ENCODE results near the gene ERCC3. TPM values are rescaled to one million over a fixed set of nuclear protein-coding genes. Genes with fewer than 3 reads are reported as not detected.
A peak's percentile ranks its signal among the peaks of the same experiment; 100 is the strongest.

The ERCC3 gene
- total RNA-seq, 4 donors from 2014 or later: 25.9 to 293 (median 57.8) TPM

- Histone ChIP-seq H3K36me3 (peaks cover 0 to 84% (median 0%) of the 10 kb centered on the region in 3 donors), H3K4me3 (no peak overlapping the region), H3K27ac (no peak overlapping the region), H3K27me3 (no peaks in the 10 kb centered on the region), H3K4me1 (no peaks in the 10 kb centered on the region), H3K9me3 (no peaks in the 10 kb centered on the region)
- no peak for DNase-seq
- TF ChIP-seq CTCF (IDR thresholded peaks at IDR 0.05) (no peak), POLR2A (IDR thresholded peaks at IDR 0.05) (no peak)
Observed at GRCh38 chr2:127326289-127326945, 32.5 kb upstream of the ERCC3 start.

GRCh38 chr2:127324635-127325034 is 30.7 kb upstream of the ERCC3 start:
- no peaks in the 10 kb centered on the region for H3K27me3 ChIP-seq
- TF ChIP-seq POLR2A (IDR thresholded peaks at IDR 0.05) (no peak), CTCF (IDR thresholded peaks at IDR 0.05) (peak in 4 of 6 experiments; percentile 47 to 64 (median 57))
- no peaks in the 10 kb centered on the region for H3K4me1 ChIP-seq
- no peaks in the 10 kb centered on the region for H3K9me3 ChIP-seq
- H3K4me3 ChIP-seq: no peak overlapping the region
- no peak for DNase-seq
- H3K27ac ChIP-seq: no peak overlapping the region
- H3K36me3 ChIP-seq: peaks cover 0 to 87% (median 0%) of the 10 kb centered on the region in 3 donors

GRCh38 chr2:127321303-127321702 is 27.4 kb upstream of the ERCC3 start:
- Histone ChIP-seq H3K36me3 (peaks cover 0 to 92% (median 0%) of the 10 kb centered on the region in 3 donors), H3K9me3 (no peaks in the 10 kb centered on the region), H3K27me3 (no peaks in the 10 kb centered on the region), H3K27ac (no peak overlapping the region), H3K4me1 (no peaks in the 10 kb centered on the region), H3K4me3 (no peak overlapping the region)
- TF ChIP-seq CTCF (IDR thresholded peaks at IDR 0.05) (no peak), POLR2A (IDR thresholded peaks at IDR 0.05) (no peak)
- DNase-seq: no peak

GRCh38 chr2:127320586-127321275 is 26.8 kb upstream of the ERCC3 start:
- Histone ChIP-seq H3K9me3 (no peaks in the 10 kb centered on the region), H3K4me3 (no peak overlapping the region), H3K36me3 (peaks cover 0 to 97% (median 0%) of the 10 kb centered on the region in 3 donors), H3K27me3 (no peaks in the 10 kb centered on the region), H3K27ac (no peak overlapping the region), H3K4me1 (no peaks in the 10 kb centered on the region)
- TF ChIP-seq CTCF (IDR thresholded peaks at IDR 0.05) (no peak), POLR2A (IDR thresholded peaks at IDR 0.05) (no peak)
- DNase-seq: no peak

- no peak for DNase-seq
- Histone ChIP-seq H3K36me3 (peaks cover 0 to 97% (median 0%) of the 10 kb centered on the region in 3 donors), H3K27me3 (no peaks in the 10 kb centered on the region), H3K4me1 (no peaks in the 10 kb centered on the region), H3K4me3 (no peak overlapping the region), H3K27ac (no peak overlapping the region), H3K9me3 (no peaks in the 10 kb centered on the region)
- TF ChIP-seq POLR2A (IDR thresholded peaks at IDR 0.05) (no peak), CTCF (IDR thresholded peaks at IDR 0.05) (no peak)
Observed at GRCh38 chr2:127320067-127320466, 26.1 kb upstream of the ERCC3 start.
